Subcutaneous abdominal adipose tissue (tissue), 5 donors: Measurements from ENCODE around the gene ANKRD52.
"Not testable (repeated sequence)": the region's sequence is repeated elsewhere in the genome, so short reads cannot be mapped to it uniquely, and the experiment has no call there.

Source experiments
- H3K27ac ChIP-seq: one replicate; pipeline ENCODE4 v1.7.0; 2013; ENCODE audit warnings: low read depth, mild to moderate bottlenecking, inconsistent platforms, low read length, moderate library complexity
- H3K27me3 ChIP-seq, 5 donors: one replicate each; pipeline ENCODE4 v1.7.0; 2013; ENCODE audit warnings: low read length in 5 of 5, inconsistent platforms in 1 of 5; ENCODE audit not compliant: control insufficient read depth in 5 of 5, insufficient read depth in 4 of 5
- H3K36me3 ChIP-seq, 5 donors: one replicate each; pipeline ENCODE4 v1.7.0; 2013; ENCODE audit warnings: low read length in 5 of 5; ENCODE audit not compliant: control insufficient read depth in 5 of 5, insufficient read depth in 5 of 5
- H3K4me1 ChIP-seq, 5 donors: one replicate each; pipeline ENCODE4 v1.7.0; 2013; ENCODE audit warnings: low read length in 5 of 5, mild to moderate bottlenecking in 3 of 5, moderate library complexity in 1 of 5; ENCODE audit not compliant: control insufficient read depth in 5 of 5, insufficient read depth in 5 of 5
- H3K4me3 ChIP-seq, 5 donors: one replicate each; pipeline ENCODE4 v1.7.0; 2013; ENCODE audit warnings: low read length in 5 of 5, low read depth in 1 of 5
- H3K9ac ChIP-seq, 5 donors: one replicate each; pipeline ENCODE4 v1.7.0; 2013; ENCODE audit warnings: low read length in 5 of 5, mild to moderate bottlenecking in 4 of 5, moderate library complexity in 3 of 5
- H3K9me3 ChIP-seq, 5 donors: one replicate each; pipeline ENCODE4 v1.7.0; 2013; ENCODE audit warnings: low read length in 5 of 5; ENCODE audit not compliant: control insufficient read depth in 5 of 5
- donor health status: healthy.
- donor health status: healthy.
- donor health status: healthy.
- donor health status: healthy.
- donor health status: healthy.

The ANKRD52 gene

DNA sequence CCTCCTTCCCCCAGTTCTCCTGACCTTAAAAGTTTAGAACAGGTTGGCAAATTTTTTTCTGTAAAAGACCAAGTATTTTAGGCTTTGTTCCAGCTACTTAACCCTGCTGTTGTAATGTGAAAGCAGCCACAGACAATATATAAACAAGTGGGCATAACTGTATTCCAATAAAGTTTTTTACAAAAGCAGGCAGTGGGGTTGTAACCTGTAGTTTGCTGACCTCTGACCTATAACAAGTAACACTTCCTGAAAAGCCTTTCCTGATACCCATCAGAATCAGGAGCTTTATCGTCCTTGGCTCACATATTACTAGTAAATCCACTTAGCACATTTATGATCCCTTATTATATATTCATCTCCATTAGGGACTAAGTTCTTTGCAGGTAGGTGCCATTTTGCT lies 55.8 kb downstream of the ANKRD52 start:
- H3K27me3 ChIP-seq = no peaks in the 10 kb centered on the region
- H3K36me3 ChIP-seq = peaks cover 7 to 29% (median 22%) of the 10 kb centered on the region in 5 donors
- peaks cover 0 to 32% (median 27%) of the 10 kb centered on the region in 5 donors for H3K4me1 ChIP-seq
- no peak overlapping the region for H3K4me3 ChIP-seq
- H3K9me3 ChIP-seq = no peaks in the 10 kb centered on the region
- H3K27ac ChIP-seq = no peak overlapping the region
- peak overlapping the region in 2 of 5 donors; percentile 1 to 26 for H3K9ac ChIP-seq

DNA sequence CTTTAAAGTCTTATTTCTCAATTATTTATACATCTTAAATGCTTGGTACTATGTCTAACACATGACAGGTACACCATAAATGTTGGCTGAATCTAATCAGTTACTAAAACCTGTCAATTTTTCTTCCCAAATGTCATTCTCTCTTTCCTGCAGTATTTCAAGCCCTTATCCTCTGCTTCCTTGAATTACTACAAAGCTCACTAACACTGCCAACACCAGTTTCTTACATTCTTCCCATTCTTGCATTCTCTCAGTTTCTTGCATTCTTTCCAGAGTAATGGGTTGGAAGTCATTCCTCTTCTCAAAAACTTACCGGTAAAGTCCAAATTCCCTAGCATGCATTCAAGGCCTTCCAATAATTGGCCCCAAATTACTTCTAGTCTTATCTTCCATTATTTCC lies 59.3 kb downstream of the ANKRD52 start:
- Histone ChIP-seq H3K9ac (no peak overlapping the region), H3K4me3 (no peak overlapping the region), H3K4me1 (peaks cover 0 to 15% (median 11%) of the 10 kb centered on the region in 5 donors), H3K9me3 (no peaks in the 10 kb centered on the region), H3K27ac (no peak overlapping the region), H3K27me3 (no peaks in the 10 kb centered on the region), H3K36me3 (no peaks in the 10 kb centered on the region)

DNA sequence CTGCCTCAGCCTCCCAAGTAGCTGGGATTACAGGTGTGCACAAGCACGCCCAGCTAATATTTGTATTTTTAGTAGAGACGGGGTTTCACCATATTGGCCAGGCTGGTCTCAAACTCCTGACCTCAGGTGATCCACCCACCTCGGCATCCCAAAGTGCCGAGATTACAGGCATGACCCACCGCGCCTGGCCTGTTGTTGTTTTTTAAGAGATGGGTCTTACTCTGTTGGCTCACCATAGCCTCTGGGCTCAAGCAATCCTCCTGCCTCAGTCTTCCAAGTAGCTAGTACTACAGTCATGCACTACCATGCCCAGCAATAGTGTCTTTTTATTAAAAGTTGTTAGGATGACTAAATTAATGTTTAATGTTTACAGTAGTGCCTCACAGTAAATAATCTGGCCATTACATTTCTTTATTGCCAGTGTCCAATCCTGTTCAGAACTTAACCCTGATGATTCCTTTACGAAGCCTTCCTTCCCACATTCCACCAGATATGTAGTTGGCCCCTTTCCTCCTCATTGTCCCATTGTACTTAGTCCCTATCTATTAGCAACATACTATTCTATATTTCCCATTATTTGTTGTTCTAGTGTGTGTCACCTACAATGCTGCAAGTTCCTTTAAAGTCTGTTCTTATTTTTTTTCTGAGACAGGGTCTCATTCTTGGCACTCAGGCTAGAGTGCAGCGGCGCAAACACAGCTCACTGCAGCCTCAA lies 60.1 kb downstream of the ANKRD52 start:
- no peaks in the 10 kb centered on the region for H3K27me3 ChIP-seq
- no peak overlapping the region for H3K9ac ChIP-seq
- H3K27ac ChIP-seq = no peak overlapping the region
- H3K4me1 ChIP-seq = peaks cover 0 to 15% (median 11%) of the 10 kb centered on the region in 5 donors
- H3K4me3 ChIP-seq = no peak overlapping the region
- H3K9me3 ChIP-seq = no peaks in the 10 kb centered on the region
- no peaks in the 10 kb centered on the region for H3K36me3 ChIP-seq

DNA sequence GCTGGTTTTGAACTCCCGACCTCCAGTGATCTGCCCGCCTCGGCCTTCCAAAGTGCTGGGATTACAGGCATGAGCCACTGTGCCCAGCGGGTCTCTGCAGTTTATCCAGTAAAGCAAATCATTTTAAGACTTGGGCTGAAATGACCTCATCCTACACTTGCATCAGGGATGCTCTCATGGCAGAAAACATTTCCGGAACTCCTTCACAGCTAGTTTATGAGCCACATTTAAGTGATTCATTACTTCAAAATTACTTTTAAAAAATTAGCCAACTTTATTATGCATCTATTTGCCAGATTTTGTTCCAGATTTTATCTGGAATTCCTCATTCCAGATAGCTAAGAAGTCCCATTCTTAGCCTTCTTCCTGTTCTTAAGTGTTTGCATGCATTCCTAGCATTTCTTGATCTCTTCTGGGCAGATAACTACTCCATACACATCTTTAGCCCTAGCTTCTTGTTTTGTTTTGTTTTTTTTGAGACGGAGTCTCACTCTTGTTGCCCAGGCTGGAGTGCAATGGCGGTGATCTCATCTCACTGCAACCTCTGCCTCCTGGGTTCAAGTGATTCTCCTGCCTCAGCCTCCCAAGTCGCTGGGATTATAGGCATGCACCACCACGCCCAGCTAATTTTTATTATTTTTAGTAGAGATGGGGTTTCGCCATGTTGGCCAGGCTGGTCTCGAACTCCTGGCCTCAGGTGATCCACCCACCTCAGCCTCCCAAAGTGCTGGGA lies 61.2 kb downstream of the ANKRD52 start:
- H3K36me3 ChIP-seq, H3K27ac ChIP-seq, H3K27me3 ChIP-seq, H3K9me3 ChIP-seq, H3K9ac ChIP-seq, H3K4me3 ChIP-seq: not testable (repeated sequence)
- peaks cover 0 to 14% (median 6%) of the 10 kb centered on the region in 5 donors for H3K4me1 ChIP-seq

DNA sequence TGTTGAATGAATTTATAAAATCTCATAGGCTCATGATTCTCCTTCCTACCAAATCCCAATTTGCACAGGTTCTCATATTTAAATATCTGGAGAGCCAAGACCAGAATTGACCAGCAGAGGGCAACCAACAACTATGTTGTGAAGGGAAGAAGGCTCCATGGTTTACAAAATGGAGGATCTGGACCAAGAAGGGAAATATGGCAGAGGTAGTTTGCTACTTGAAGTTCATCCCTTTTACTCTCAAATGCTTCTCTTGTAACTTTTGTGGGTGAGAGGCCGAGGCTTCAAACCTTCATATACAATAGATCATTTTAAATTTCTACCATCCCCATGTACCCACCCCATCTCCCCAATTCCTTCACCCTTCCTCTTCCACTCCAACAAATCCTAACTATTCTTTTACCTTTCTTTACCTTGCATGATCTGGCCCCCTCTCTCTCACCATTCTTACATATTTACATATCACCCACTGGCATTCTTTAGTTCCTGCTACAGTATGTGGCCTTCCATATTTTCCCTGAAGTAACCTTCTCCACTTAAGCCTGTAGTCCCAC lies 65.1 kb downstream of the ANKRD52 start:
- Histone ChIP-seq H3K4me1 (peaks cover 5 to 34% (median 25%) of the 10 kb centered on the region in 5 donors), H3K9me3 (no peaks in the 10 kb centered on the region), H3K36me3 (no peaks in the 10 kb centered on the region), H3K27ac (no peak overlapping the region), H3K27me3 (no peaks in the 10 kb centered on the region), H3K4me3 (no peak overlapping the region), H3K9ac (peak overlapping the region in 1 of 5 donors; percentile 66)

DNA sequence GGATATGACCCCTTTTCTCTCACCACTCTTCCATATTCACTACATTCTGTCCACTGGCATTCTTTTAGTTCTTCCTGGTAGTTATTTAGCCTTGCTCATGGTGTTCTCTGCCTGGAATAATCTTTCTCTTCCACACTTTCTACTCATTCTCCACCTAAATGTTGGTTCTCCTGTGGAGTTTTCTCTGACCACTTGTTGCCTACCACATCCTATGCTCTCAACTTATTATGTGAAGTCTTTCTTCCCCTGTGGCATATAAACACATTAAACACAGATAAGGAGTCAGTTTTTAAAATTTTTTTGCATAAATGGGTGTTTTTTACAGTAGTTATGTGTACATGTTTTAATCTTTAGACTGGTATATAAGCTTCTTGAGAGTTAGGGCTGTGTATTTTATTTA lies 65.6 kb downstream of the ANKRD52 start:
- Histone ChIP-seq H3K4me1 (peaks cover 10 to 39% (median 30%) of the 10 kb centered on the region in 5 donors), H3K27ac (no peak overlapping the region), H3K36me3 (no peaks in the 10 kb centered on the region), H3K9me3 (no peaks in the 10 kb centered on the region), H3K9ac (peak overlapping the region in 1 of 5 donors; percentile 66), H3K27me3 (no peaks in the 10 kb centered on the region), H3K4me3 (no peak overlapping the region)

DNA sequence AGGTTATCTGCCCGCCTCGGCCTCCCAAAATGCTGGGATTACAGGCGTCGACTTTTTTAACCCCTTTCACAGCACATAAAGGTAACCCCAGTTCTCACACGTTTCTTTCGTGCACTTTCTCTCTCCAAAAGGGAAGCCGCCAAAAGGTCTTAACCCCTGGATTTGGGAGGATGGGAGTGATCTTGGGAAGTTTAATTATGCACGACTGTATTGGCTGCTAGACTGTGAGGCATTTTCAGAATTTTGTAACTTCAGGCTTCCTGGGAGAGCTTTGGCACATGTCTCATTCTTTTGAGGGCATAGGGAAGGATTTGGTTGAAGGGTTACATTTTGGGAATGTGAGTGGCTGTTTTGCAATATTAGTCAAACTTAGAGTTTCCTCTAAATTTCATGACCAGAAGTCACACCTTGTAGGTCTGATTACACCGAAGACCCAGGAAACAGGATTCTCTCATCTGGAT lies 67.5 kb downstream of the ANKRD52 start:
- Histone ChIP-seq H3K36me3 (peaks cover 0 to 8% (median 4%) of the 10 kb centered on the region in 5 donors), H3K4me1 (peaks cover 10 to 46% (median 38%) of the 10 kb centered on the region in 5 donors), H3K27me3 (no peaks in the 10 kb centered on the region), H3K27ac (peak overlapping the region; percentile 95), H3K4me3 (peak overlapping the region; percentile 71 to 86 (median 85)), H3K9me3 (no peaks in the 10 kb centered on the region), H3K9ac (peak overlapping the region in 3 of 5 donors; percentile 79 to 94 (median 86))

DNA sequence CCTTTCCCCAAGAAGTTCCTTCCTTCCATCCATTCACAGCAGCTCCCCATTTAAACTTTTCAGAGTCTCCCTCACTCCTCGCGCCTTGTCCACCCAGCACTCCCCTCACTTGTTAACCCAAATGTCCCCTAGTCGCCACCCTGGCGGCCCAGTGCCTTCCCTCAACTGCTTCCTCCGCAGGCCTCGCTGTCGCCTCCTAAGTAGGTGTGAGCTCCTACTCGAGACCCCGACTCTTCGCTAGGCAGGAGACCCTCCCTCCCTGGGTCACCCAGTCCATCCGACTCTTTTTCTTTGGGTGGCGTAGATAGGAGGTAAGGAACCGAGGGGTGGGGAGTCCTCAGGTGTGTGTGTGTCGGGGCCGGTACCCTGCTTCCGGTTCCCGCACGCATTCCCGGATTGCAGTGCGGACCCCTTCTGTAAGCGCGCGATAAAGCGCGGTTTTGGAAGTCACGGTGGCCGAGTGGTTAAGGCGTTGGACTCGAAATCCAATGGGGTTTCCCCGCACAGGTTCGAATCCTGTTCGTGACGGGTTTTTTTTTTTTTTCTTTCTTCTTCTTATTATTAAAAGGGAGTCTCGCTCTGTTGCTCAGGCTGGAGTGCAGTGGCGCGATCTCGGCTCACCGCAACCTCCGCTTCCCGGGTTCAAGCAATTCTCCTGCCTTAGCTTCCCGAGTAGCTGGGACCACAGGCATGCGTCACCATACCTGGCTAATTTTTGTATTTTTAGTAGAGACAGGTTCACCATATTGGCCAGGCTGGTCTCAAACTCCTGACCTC lies 68.1 kb downstream of the ANKRD52 start:
- Histone ChIP-seq H3K27ac (peak overlapping the region; percentile 95), H3K9ac (peak overlapping the region; percentile 79 to 97 (median 94)), H3K27me3 (no peaks in the 10 kb centered on the region), H3K4me3 (peak overlapping the region; percentile 71 to 86 (median 85)), H3K9me3 (no peaks in the 10 kb centered on the region), H3K36me3 (peaks cover 0 to 12% (median 6%) of the 10 kb centered on the region in 5 donors), H3K4me1 (peaks cover 10 to 46% (median 38%) of the 10 kb centered on the region in 5 donors)

DNA sequence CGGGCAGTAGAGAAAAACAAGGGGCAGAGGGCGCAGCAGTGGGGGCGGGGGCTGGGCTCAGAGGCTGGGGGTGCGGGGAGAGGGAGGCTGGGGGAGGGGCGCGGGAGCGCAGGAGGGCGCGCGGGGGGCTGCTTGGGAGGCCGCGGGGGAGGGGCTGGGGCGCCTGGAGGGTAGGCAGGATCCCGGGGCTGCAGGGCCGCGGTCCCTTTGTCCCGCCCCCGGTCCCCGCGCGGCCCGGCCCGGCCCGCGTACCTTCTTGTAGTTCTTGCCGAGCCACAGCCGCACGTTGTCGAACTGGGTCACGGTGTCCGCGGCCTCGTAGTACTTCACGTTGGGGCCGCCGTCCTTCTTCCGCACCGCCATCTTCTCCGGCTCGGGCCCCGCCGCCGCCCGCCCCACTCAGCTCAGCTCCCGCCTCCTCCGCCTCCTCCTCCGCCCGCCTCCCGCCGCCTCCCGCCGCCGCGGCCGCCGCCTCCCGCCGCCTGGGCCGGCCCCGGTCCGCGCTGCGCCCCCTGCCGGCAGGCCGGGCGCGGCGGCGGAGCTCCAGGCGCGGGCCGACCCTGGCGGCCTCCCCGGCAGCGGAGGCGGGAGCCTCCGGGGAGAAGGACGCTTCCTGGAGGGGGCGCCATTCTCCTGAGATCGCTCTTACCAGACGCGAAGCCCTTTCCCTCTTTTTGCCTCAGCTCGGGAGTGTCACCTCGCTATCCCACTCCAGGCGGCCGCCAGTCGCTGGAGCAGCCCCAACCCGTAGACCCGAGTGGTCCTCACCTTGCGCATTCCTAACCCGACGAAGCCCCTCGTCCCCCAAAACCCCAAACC lies 68.9 kb downstream of the ANKRD52 start, which contains the start of gene SMARCC2:
Gene SMARCC2, minus strand, starts transcription at position 385 of the 819 bp plus-strand sequence. Its CDS starts 22 bp downstream, at position 363.
- H3K4me1 ChIP-seq = peaks cover 10 to 46% (median 38%) of the 10 kb centered on the region in 5 donors
- peak within 1 kb of the TSS; percentile 71 to 86 (median 85) for H3K4me3 ChIP-seq
- peak within 1 kb of the TSS; percentile 79 to 97 (median 94) for H3K9ac ChIP-seq
- peaks cover 6 to 20% (median 14%) of the 10 kb centered on the region in 5 donors for H3K36me3 ChIP-seq
- H3K9me3 ChIP-seq = no peaks in the 10 kb centered on the region
- H3K27ac ChIP-seq = peak within 1 kb of the TSS; percentile 95
- H3K27me3 ChIP-seq = no peaks in the 10 kb centered on the region
